Skeletal muscle tissue (tissue), 4 donors: ENCODE measurements around the gene MXRA7. TPM values are rescaled to one million over a fixed set of nuclear protein-coding genes. Genes with fewer than 3 reads are reported as not detected.
"Not testable (repeated sequence)": the region's sequence is repeated elsewhere in the genome, so short reads cannot be mapped to it uniquely, and the experiment has no call there.

Experiments
- H3K27ac ChIP-seq: one replicate; pipeline ENCODE4 v1.7.0; 2013; ENCODE audit warnings: mild to moderate bottlenecking, low read depth, low read length, inconsistent platforms
- H3K27me3 ChIP-seq, 3 donors: one replicate each; pipeline ENCODE4 v1.7.0; 2013; ENCODE audit warnings: low read length in 3 of 3; ENCODE audit not compliant: control insufficient read depth in 3 of 3, insufficient read depth in 3 of 3
- H3K36me3 ChIP-seq, 3 donors: one replicate each; pipeline ENCODE4 v1.7.0; 2013; ENCODE audit warnings: low read length in 3 of 3; ENCODE audit not compliant: control insufficient read depth in 3 of 3, insufficient read depth in 3 of 3
- H3K4me1 ChIP-seq, 3 donors: one replicate each; pipeline ENCODE4 v1.7.0; 2013; ENCODE audit warnings: low read length in 3 of 3, mild to moderate bottlenecking in 3 of 3; ENCODE audit not compliant: control insufficient read depth in 3 of 3, insufficient read depth in 3 of 3
- H3K4me3 ChIP-seq, 3 donors: one replicate each; pipeline ENCODE4 v1.7.0; 2013; ENCODE audit warnings: low read length in 3 of 3
- H3K9ac ChIP-seq, 3 donors: one replicate each; pipeline ENCODE4 v1.7.0; 2013; ENCODE audit warnings: low read length in 3 of 3, mild to moderate bottlenecking in 3 of 3, moderate library complexity in 2 of 3, low read depth in 1 of 3
- H3K9me3 ChIP-seq, 3 donors: one replicate each; pipeline ENCODE4 v1.7.0; 2013; ENCODE audit warnings: low read length in 3 of 3; ENCODE audit not compliant: control insufficient read depth in 3 of 3
- total RNA-seq: library from RNA; depleted of rRNA; stranded (reverse); fragments of >200 nt; gene quantifications from one replicate; pipeline ENCODE4 v1.2.3, GENCODE V29; 2014
- donor health status: Osteomylitis.

MXRA7 gene
- total RNA-seq, 1 donor from 2014 or later: 75.7 TPM

DNA sequence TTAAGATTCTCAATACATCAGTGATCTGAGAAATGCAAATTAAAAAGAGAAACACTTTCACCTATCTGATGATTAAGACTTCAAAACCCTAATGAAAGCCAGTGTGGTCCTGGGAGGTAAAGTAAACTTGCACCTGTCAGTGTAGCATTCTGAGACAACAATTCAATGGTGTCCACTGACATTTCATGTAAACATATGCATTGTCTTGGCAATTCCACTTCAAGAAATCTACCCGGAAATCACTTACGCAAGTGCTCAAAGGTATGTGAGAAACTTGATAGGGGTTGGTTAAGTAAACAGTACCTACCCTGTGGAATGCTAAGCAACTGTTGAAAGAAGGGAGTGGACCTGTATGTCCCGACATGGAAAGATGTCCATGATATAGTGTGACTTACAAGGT is 69.3 kb downstream of the MXRA7 start:
- H3K36me3 ChIP-seq: no peaks in the 10 kb centered on the region
- H3K27ac ChIP-seq: no peak overlapping the region
- no peak overlapping the region for H3K9ac ChIP-seq
- H3K4me1 ChIP-seq: peaks cover 0 to 4% (median 0%) of the 10 kb centered on the region in 3 donors
- H3K9me3 ChIP-seq: no peaks in the 10 kb centered on the region
- no peaks in the 10 kb centered on the region for H3K27me3 ChIP-seq
- H3K4me3 ChIP-seq: no peak overlapping the region

- Histone ChIP-seq H3K9me3 (no peaks in the 10 kb centered on the region), H3K27me3 (no peaks in the 10 kb centered on the region), H3K27ac (no peak overlapping the region), H3K9ac (no peak overlapping the region), H3K4me3 (no peak overlapping the region), H3K4me1 (peaks cover 0 to 4% (median 0%) of the 10 kb centered on the region in 3 donors), H3K36me3 (no peaks in the 10 kb centered on the region)
Observed at GRCh38 chr17:76640550-76641380, 70.0 kb downstream of the MXRA7 start.

DNA sequence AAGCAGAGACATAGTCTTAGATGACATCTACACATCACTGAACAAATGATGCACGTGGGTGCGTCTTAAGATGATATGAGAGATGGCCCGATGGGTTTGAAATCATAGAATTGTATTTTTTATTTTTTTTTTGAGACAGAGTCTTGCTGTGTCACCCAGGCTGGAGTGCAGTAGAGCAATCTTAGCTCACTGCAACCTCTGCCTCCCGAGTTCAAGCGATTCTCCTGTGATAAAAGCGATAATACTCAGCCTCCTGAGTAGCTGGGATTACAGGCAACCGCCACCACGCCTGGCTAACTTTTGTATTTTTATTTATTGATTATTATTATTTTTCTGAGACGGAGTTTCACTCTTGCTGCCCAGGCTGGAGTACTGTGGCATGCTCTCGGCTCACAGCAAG is 72.5 kb downstream of the MXRA7 start:
- Histone ChIP-seq H3K4me3 (no peak overlapping the region), H3K9ac (no peak overlapping the region), H3K27ac (no peak overlapping the region), H3K9me3 (no peaks in the 10 kb centered on the region), H3K27me3 (no peaks in the 10 kb centered on the region), H3K4me1 (no peaks in the 10 kb centered on the region), H3K36me3 (no peaks in the 10 kb centered on the region)

- H3K4me1 ChIP-seq, H3K9ac ChIP-seq, H3K27ac ChIP-seq, H3K36me3 ChIP-seq, H3K4me3 ChIP-seq, H3K9me3 ChIP-seq, H3K27me3 ChIP-seq: not testable (repeated sequence)
Observed at GRCh38 chr17:76636486-76637206, 74.1 kb downstream of the MXRA7 start.

- Histone ChIP-seq H3K27ac (no peak overlapping the region), H3K9ac (no peak overlapping the region), H3K4me3 (no peak overlapping the region), H3K4me1 (no peaks in the 10 kb centered on the region), H3K27me3 (no peaks in the 10 kb centered on the region), H3K9me3 (no peaks in the 10 kb centered on the region), H3K36me3 (no peaks in the 10 kb centered on the region)
Observed at GRCh38 chr17:76635659-76636360, 75.0 kb downstream of the MXRA7 start.

- H3K9me3 ChIP-seq: no peaks in the 10 kb centered on the region
- H3K4me1 ChIP-seq: no peaks in the 10 kb centered on the region
- no peak overlapping the region for H3K9ac ChIP-seq
- H3K4me3 ChIP-seq: no peak overlapping the region
- H3K27ac ChIP-seq: no peak overlapping the region
- no peaks in the 10 kb centered on the region for H3K36me3 ChIP-seq
- H3K27me3 ChIP-seq: no peaks in the 10 kb centered on the region
Observed at GRCh38 chr17:76635039-76635438, 75.7 kb downstream of the MXRA7 start.

- no peaks in the 10 kb centered on the region for H3K27me3 ChIP-seq
- H3K4me3 ChIP-seq: no peak overlapping the region
- no peaks in the 10 kb centered on the region for H3K9me3 ChIP-seq
- no peak overlapping the region for H3K9ac ChIP-seq
- H3K27ac ChIP-seq: no peak overlapping the region
- H3K36me3 ChIP-seq: no peaks in the 10 kb centered on the region
- no peaks in the 10 kb centered on the region for H3K4me1 ChIP-seq
Observed at GRCh38 chr17:76633628-76634328, 77.0 kb downstream of the MXRA7 start.

DNA sequence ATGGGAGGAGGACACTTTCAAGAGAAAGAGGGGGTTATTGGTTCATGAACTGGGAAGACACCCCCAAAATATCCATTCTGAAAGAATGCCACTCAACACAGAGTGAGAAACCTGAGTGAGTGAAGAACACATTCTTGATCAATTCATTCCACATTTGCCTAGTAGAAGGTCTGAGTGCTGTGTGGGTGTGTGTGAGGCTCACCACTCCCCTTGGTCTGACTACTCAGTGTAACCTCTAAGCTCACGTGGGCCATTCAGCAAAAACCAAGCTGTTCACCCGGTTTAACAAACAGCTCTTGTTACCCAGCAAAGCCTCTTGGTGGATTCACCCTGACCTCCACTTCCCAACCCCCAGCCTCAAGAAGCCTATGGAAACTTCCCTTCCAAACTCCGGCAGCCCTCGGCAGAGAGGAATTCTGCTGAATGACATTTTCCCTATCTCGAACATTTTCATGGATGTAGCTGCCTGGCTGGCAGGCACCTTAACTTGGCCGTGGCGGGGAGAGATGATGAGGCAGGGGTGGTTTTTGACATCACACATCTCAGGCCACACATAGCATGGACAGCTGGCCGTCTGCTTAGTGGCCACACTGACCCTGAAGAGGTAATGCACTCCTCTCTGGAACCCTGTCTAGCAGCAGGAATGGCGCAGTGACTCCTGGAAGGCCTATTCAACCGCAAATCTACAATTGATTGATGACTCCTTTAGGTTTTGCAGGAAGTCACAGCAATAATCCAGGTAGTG is 78.8 kb downstream of the MXRA7 start:
- Histone ChIP-seq H3K9ac (no peak overlapping the region), H3K27ac (no peak overlapping the region), H3K4me3 (no peak overlapping the region), H3K9me3 (no peaks in the 10 kb centered on the region), H3K4me1 (no peaks in the 10 kb centered on the region), H3K27me3 (peaks cover 0 to 2% (median 0%) of the 10 kb centered on the region in 3 donors), H3K36me3 (no peaks in the 10 kb centered on the region)

GRCh38 chr17:76630151-76630550 is 80.6 kb downstream of the MXRA7 start:
- Histone ChIP-seq H3K9ac (no peak overlapping the region), H3K4me3 (no peak overlapping the region), H3K9me3 (no peaks in the 10 kb centered on the region), H3K27me3 (peaks cover 0 to 2% (median 0%) of the 10 kb centered on the region in 3 donors), H3K36me3 (no peaks in the 10 kb centered on the region), H3K4me1 (no peaks in the 10 kb centered on the region), H3K27ac (no peak overlapping the region)
